Panc1 (cell line): Measurements from ENCODE around the gene TMEM220.

ENCODE experiments used
- POLR2AphosphoS5 ChIP-seq: IDR thresholded peaks from 2 replicates; pipeline ENCODE4 v1.6.1; 2012; ENCODE audit warnings: mild to moderate bottlenecking, low read depth, low read length, moderate library complexity
- SIN3A ChIP-seq: IDR thresholded peaks from 2 replicates; pipeline ENCODE4 v1.6.1; 2012; ENCODE audit warnings: low read depth, mild to moderate bottlenecking, low read length, moderate library complexity, borderline replicate concordance; ENCODE audit not compliant: insufficient read depth
- TCF7L2 ChIP-seq: IDR thresholded peaks from 2 replicates; pipeline ENCODE4 v1.6.1; 2011; ENCODE audit warnings: mild to moderate bottlenecking, low read depth, low read length, inconsistent platforms
- TF ChIP-seq, protein P1 (sequence below), 2 experiments: IDR thresholded peaks; 2 replicates each; pipeline ENCODE4 v1.6.1; 2011 to 2012; ENCODE audit warnings: low read depth in 2 of 2, control low read depth in 1 of 2, low read length in 1 of 2, mild to moderate bottlenecking in 1 of 2, moderate library complexity in 1 of 2; ENCODE audit not compliant: insufficient read depth in 1 of 2
- TF ChIP-seq, protein P2 (sequence below): fragments of 450-650 bp; IDR thresholded peaks from 2 replicates; pipeline ENCODE4 v1.5.1; 2017; ENCODE audit warnings: mild to moderate bottlenecking

DNA sequence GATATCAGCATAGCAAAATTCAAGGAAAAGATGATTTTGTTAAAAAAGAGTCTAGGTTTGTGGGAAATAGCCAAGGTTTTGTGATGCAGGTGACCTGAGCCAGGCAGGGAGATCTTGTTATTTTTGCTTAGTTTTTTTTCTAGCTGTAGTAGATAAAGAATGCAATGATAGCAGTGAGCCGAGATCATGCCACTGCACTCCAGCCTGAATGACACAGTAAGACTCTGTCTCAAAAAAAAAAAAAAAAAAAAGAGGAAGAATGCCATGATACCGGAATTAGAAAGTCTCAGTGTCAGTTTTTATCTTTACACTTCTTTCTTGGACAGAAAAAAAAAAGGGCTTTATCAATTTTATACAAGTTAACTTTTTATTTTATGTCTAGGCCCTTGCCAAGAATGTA is 46.6 kb upstream of the TMEM220 start:
- no peak for TF ChIP-seq SIN3A
- TF ChIP-seq, protein P1, sequence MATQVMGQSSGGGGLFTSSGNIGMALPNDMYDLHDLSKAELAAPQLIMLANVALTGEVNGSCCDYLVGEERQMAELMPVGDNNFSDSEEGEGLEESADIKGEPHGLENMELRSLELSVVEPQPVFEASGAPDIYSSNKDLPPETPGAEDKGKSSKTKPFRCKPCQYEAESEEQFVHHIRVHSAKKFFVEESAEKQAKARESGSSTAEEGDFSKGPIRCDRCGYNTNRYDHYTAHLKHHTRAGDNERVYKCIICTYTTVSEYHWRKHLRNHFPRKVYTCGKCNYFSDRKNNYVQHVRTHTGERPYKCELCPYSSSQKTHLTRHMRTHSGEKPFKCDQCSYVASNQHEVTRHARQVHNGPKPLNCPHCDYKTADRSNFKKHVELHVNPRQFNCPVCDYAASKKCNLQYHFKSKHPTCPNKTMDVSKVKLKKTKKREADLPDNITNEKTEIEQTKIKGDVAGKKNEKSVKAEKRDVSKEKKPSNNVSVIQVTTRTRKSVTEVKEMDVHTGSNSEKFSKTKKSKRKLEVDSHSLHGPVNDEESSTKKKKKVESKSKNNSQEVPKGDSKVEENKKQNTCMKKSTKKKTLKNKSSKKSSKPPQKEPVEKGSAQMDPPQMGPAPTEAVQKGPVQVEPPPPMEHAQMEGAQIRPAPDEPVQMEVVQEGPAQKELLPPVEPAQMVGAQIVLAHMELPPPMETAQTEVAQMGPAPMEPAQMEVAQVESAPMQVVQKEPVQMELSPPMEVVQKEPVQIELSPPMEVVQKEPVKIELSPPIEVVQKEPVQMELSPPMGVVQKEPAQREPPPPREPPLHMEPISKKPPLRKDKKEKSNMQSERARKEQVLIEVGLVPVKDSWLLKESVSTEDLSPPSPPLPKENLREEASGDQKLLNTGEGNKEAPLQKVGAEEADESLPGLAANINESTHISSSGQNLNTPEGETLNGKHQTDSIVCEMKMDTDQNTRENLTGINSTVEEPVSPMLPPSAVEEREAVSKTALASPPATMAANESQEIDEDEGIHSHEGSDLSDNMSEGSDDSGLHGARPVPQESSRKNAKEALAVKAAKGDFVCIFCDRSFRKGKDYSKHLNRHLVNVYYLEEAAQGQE (IDR thresholded peaks at IDR 0.05; ENCODE audit: insufficient read depth in 1 of 2, low read depth in 2 of 2, low read length in 1 of 2): no peak
- TF ChIP-seq, protein P2, sequence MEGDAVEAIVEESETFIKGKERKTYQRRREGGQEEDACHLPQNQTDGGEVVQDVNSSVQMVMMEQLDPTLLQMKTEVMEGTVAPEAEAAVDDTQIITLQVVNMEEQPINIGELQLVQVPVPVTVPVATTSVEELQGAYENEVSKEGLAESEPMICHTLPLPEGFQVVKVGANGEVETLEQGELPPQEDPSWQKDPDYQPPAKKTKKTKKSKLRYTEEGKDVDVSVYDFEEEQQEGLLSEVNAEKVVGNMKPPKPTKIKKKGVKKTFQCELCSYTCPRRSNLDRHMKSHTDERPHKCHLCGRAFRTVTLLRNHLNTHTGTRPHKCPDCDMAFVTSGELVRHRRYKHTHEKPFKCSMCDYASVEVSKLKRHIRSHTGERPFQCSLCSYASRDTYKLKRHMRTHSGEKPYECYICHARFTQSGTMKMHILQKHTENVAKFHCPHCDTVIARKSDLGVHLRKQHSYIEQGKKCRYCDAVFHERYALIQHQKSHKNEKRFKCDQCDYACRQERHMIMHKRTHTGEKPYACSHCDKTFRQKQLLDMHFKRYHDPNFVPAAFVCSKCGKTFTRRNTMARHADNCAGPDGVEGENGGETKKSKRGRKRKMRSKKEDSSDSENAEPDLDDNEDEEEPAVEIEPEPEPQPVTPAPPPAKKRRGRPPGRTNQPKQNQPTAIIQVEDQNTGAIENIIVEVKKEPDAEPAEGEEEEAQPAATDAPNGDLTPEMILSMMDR: no peak
- TF ChIP-seq POLR2AphosphoS5: no peak
- TF ChIP-seq TCF7L2: no peak
